22Rv1 (cell line): ENCODE measurements around the gene TFAP2C.

Experiments used
- CTCF ChIP-seq: fragments of 450-650 bp; IDR thresholded peaks from 2 replicates; pipeline ENCODE4 v1.5.1; 2017; ENCODE audit warnings: mild to moderate bottlenecking
- ZFX ChIP-seq: fragments of 450-650 bp; IDR thresholded peaks from 2 replicates; pipeline ENCODE4 v1.6.1; 2017; ENCODE audit warnings: antibody characterized with exemption, borderline replicate concordance

- TF ChIP-seq CTCF = no peak
- no peak for TF ChIP-seq ZFX
Observed at GRCh38 chr20:56634735-56635385, 5.8 kb downstream of the TFAP2C start.
